Pancreas (tissue), 10 donors: Measurements from ENCODE around the gene EIF3L. TPM values are rescaled to one million over a fixed set of nuclear protein-coding genes. Genes with fewer than 3 reads are reported as not detected.
A peak's percentile ranks its signal among the peaks of the same experiment; 100 is the strongest.

ENCODE experiments used
- ATAC-seq, 4 donors: fragments of 200-7000 bp; cut with Tn5 transposase; one replicate each; pipeline versions ENCODE4 v1.8.0 to v1.9.1; 2020; ENCODE audit warnings: mild to moderate bottlenecking in 4 of 4, moderate library complexity in 4 of 4
- DNase-seq, 6 donors: peaks; one replicate each; pipeline ENCODE4 v3.0.0-alpha.2; 2020
- FAIRE-seq: peaks from 2 replicates; lab custom pipeline; 2012; peaks lifted over from hg19 to GRCh38; lab: Jason Lieb, UNC
- H3K27ac ChIP-seq, 4 donors: fragments of 200-600 bp; sonication (generic); 1 replicate in 3 of 4; 2 replicates in 1 of 4; pipeline versions ENCODE4 v1.5.0 to v1.8.0; 2020
- H3K27me3 ChIP-seq, 4 donors: fragments of 200-600 bp; one replicate each; pipeline ENCODE4 v1.8.0; 2021
- H3K36me3 ChIP-seq, 3 donors: fragments of 200-600 bp; sonication (generic) in 1 of 3; one replicate each; pipeline versions ENCODE4 v1.5.0 to v1.8.0; 2020 to 2021
- H3K4me1 ChIP-seq, 3 donors: fragments of 200-600 bp; one replicate each; pipeline ENCODE4 v1.8.0; 2021
- H3K4me3 ChIP-seq, 4 donors: fragments of 200-600 bp; sonication (generic) in 2 of 4; one replicate each; pipeline versions ENCODE4 v1.5.0 to v1.8.0; 2020 to 2021
- H3K9me3 ChIP-seq, 4 donors: fragments of 200-600 bp; one replicate each; pipeline ENCODE4 v1.8.0; 2021
- CTCF ChIP-seq, 4 donors: fragments of 200-600 bp; sonication (generic) in 3 of 4; IDR thresholded peaks; one replicate each; pipeline versions ENCODE4 v1.5.0 to v1.8.0; 2021; ENCODE audit warnings: antibody characterized with exemption in 4 of 4
- WGBS, 2 donors: extraction: QIAGEN DNeasy Blood & Tissue Kit; methylation state at CpG; one replicate each; pipeline ENCODE4 v1.1.7; 2013; 5-methylcytosine and 5-hydroxymethylcytosine counted together
- intact Hi-C, 3 donors: fragments of 100-400 bp; cut with DNase I; formaldehyde crosslinking; loops; one replicate each; pipeline versions ENCODE4 v1.11.1 to v1.14.2; 2022
- polyA plus RNA-seq, 2 donors: library from polyadenylated mRNA; stranded (reverse); fragments of 200-250 nt; gene quantifications; one replicate each; pipeline ENCODE4 v1.2.3, GENCODE V29; 2013
- total RNA-seq, 6 donors: library from RNA; stranded (reverse); fragmentation: NEBNext Ultra II Directional in 4 of 6; extraction: Animal tissue kit (Norgen Biotek cat#: 25700) in 4 of 6; gene quantifications; one replicate each; pipeline versions ENCODE4 v1.2.1 to v1.2.4, GENCODE V29; 2021 to 2023
- donor health status: healthy with polysubstance abuse.
- donor health status: DM: no; HTN: no; CAD: no; lungs with moderate emphysema.
- donor health status: DM: no; HTN: no; CAD: no.
- donor health status: control.
- donor health status: control.
- donor health status: Bipolar disorder and iron deficiency.
- donor health status: DM: yes; HTN: yes; CAD: no.
- donor health status: DM: no; HTN: no; CAD: no.
- donor health status: DM: no; HTN: no; CAD: no.
- donor health status: DM: yes; HTN: yes; CAD: no.

The EIF3L gene
- total and polyA plus RNA-seq, 8 donors = 162 to 412 (median 338) TPM

DNA sequence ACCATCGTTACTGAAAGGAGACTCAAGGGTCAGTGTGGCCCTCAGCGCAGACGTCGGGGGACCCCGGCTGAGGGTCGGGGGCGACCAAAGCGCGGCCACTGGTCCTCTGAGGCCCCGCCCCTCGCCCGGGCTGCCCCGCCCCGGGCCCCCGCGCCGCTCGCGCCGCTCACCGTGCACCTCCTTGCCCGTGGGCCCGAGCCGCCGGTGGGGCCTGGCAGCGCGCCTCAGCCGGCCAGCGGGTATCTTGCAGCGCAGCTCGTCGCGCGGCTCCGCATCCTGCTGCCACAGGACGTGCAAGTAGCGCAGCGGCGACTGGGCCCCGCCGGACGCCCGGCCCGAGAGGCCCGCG lies 5.5 kb upstream of the EIF3L start:
- intact Hi-C loops = no loop called here
- Histone ChIP-seq H3K9me3 (no peaks in the 10 kb centered on the region), H3K27me3 (no peaks in the 10 kb centered on the region), H3K4me1 (peaks cover 4 to 21% (median 5%) of the 10 kb centered on the region in 3 donors), H3K4me3 (peak overlapping the region; percentile 84 to 90 (median 86)), H3K27ac (peak overlapping the region; percentile 87 to 95 (median 91)), H3K36me3 (peaks cover 0 to 8% (median 0%) of the 10 kb centered on the region in 3 donors)
- FAIRE-seq (no peak), DNase-seq (peak in 5 of 6 donors; percentile 47 to 84 (median 76)), ATAC-seq (peak; percentile 39 to 62 (median 46))
- WGBS, 2 donors = 1% methylated on average over 23 to 46 of the region's 46 CpGs
- TF ChIP-seq CTCF (IDR thresholded peaks at IDR 0.05) = no peak

DNA sequence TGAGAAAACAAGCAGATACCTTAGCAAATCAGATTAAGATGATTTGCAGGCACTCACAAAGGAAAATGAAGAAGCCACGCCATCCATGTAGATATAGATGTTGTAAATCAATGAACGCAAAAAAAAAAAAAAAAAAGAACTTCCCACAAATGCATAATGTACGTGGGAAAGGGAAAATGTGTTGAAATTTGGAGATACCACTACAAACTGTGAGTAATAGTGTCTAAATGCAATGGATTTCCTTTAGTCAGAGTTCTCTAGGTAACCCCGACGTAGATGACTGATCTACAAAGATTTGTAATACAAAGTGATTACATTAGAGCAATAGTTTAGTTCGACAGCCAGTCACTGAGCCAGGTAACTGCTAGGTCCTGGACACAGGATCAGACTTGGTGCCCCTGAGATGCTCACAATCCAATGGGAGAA lies 4.3 kb upstream of the EIF3L start:
- TF ChIP-seq CTCF (IDR thresholded peaks at IDR 0.05) = no peak
- H3K4me1 ChIP-seq = peaks cover 4 to 22% (median 6%) of the 10 kb centered on the region in 3 donors
- no peak for ATAC-seq
- H3K27me3 ChIP-seq = no peaks in the 10 kb centered on the region
- H3K4me3 ChIP-seq = peak overlapping the region in 2 of 4 donors; percentile 87 to 90
- WGBS, 2 donors = 59 to 65% methylated on average over 6 of the region's 6 CpGs
- intact Hi-C loops = no loop called here
- no peak for FAIRE-seq
- H3K36me3 ChIP-seq = no peaks in the 10 kb centered on the region
- DNase-seq = no peak
- peak overlapping the region; percentile 53 to 95 (median 80) for H3K27ac ChIP-seq
- no peaks in the 10 kb centered on the region for H3K9me3 ChIP-seq

DNA sequence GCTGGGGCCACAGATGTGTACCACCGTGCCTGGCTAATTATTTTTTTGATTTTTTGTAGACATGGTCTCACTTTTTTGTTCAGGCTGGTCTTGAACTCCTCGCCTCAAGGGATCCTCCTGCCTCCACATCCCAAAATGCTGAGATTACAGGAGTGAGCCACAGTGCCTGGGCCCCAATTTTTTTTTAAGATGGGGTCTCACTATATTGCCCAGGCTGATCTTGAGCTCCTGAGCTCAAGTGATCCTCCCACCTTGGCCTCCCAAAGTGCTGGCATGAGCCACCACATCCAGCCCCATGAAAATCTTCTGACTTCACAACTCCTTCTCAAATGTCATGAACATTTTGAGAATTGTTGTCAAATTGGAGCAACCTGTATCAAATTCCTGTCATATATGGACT lies 2.8 kb upstream of the EIF3L start:
- H3K4me1 ChIP-seq = peaks cover 12 to 35% (median 16%) of the 10 kb centered on the region in 3 donors
- H3K27ac ChIP-seq = no peak overlapping the region
- DNase-seq = no peak
- no peak for FAIRE-seq
- no peak for TF ChIP-seq CTCF (IDR thresholded peaks at IDR 0.05)
- no peak for ATAC-seq
- H3K9me3 ChIP-seq = no peaks in the 10 kb centered on the region
- 90 to 94% methylated on average over 2 of the region's 2 CpGs for WGBS, 2 donors
- H3K36me3 ChIP-seq = no peaks in the 10 kb centered on the region
- intact Hi-C loops = no loop called here
- H3K27me3 ChIP-seq = no peaks in the 10 kb centered on the region
- H3K4me3 ChIP-seq = no peak overlapping the region

GRCh38 chr22:37848587-37849088 lies 581 bp upstream of the EIF3L start:
- peak overlapping the region; percentile 38 to 86 (median 72) for H3K4me3 ChIP-seq
- ATAC-seq (no peak), FAIRE-seq (no peak), DNase-seq (no peak)
- no peaks in the 10 kb centered on the region for H3K9me3 ChIP-seq
- TF ChIP-seq CTCF (IDR thresholded peaks at IDR 0.05) = no peak
- intact Hi-C loops = no loop called here
- peak overlapping the region; percentile 35 to 84 (median 74) for H3K27ac ChIP-seq
- peaks cover 8 to 37% (median 30%) of the 10 kb centered on the region in 3 donors for H3K4me1 ChIP-seq
- no peaks in the 10 kb centered on the region for H3K27me3 ChIP-seq
- H3K36me3 ChIP-seq = peaks cover 3 to 15% (median 13%) of the 10 kb centered on the region in 3 donors
- 28 to 34% methylated on average over 27 of the region's 27 CpGs for WGBS, 2 donors

DNA sequence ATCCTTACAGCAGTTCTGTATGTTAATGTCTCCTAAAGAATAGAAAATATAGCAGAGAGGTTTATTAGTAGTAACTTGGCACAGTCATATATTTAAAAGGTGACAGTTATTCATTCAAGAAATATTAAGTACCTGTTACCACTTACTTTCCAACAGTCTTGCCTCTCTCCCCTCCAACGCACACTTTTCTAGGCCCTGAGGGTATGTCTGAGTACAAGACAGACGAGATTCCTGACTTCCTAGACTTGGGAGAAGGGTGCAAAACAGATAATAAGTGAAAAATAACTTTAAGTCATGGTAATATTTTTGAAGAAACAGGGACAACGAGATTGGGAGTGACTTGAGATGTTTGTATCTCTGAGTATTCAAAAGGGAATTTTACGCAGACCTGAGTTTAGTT lies 1.6 kb downstream of the EIF3L start:
- Histone ChIP-seq H3K4me1 (peaks cover 17 to 55% (median 50%) of the 10 kb centered on the region in 3 donors), H3K27me3 (no peaks in the 10 kb centered on the region), H3K27ac (no peak overlapping the region), H3K36me3 (peaks cover 3 to 15% (median 13%) of the 10 kb centered on the region in 3 donors), H3K9me3 (no peaks in the 10 kb centered on the region), H3K4me3 (no peak overlapping the region)
- DNase-seq (no peak), FAIRE-seq (no peak), ATAC-seq (no peak)
- WGBS, 2 donors = 56 to 65% methylated on average over 4 of the region's 4 CpGs
- intact Hi-C loops = no loop called here
- no peak for TF ChIP-seq CTCF (IDR thresholded peaks at IDR 0.05)
